RWPE1 (cell line): Measurements from ENCODE around the gene EMILIN3.

Experiments used
- CTCF ChIA-PET: fragments of 350-600 bp; sonication (Branson Sonifier 250); formaldehyde crosslinking; extraction: SDS; loops from one replicate; lab custom pipeline; 2021; lab: Yijun Ruan, JAX
- POLR2A ChIA-PET: fragments of 400-600 bp; formaldehyde crosslinking; extraction: SDS; loops from one replicate; lab custom pipeline; 2020; ENCODE audit warnings: antibody characterized with exemption; ENCODE audit not compliant: low non-redundant PET; lab: Yijun Ruan, JAX
- DNase-seq: peaks from one replicate; pipeline ENCODE4 v3.0.0; 2012; ENCODE audit warnings: low spot score
- H3K27ac ChIP-seq: fragments of 450-650 bp; 2 replicates; pipeline ENCODE4 v1.5.1; 2017
- CTCF ChIP-seq: fragments of 450-650 bp; conservative IDR thresholded peaks from 2 replicates; pipeline ENCODE4 v1.5.1; 2017; ENCODE audit warnings: low read depth, mild to moderate bottlenecking

EMILIN3 gene

GRCh38 chr20:41362748-41363140, 3.9 kb downstream of the EMILIN3 start:
- no peak overlapping the region for H3K27ac ChIP-seq
- ChIA-PET POLR2A (no interaction called here), CTCF (interaction anchor here (0.9 kb wide), 1 partner anchor 22 kb away, joined by 3 read pairs; the partner anchor contains the start of gene LPIN3)
- DNase-seq: no peak
- no peak for TF ChIP-seq CTCF

DNA sequence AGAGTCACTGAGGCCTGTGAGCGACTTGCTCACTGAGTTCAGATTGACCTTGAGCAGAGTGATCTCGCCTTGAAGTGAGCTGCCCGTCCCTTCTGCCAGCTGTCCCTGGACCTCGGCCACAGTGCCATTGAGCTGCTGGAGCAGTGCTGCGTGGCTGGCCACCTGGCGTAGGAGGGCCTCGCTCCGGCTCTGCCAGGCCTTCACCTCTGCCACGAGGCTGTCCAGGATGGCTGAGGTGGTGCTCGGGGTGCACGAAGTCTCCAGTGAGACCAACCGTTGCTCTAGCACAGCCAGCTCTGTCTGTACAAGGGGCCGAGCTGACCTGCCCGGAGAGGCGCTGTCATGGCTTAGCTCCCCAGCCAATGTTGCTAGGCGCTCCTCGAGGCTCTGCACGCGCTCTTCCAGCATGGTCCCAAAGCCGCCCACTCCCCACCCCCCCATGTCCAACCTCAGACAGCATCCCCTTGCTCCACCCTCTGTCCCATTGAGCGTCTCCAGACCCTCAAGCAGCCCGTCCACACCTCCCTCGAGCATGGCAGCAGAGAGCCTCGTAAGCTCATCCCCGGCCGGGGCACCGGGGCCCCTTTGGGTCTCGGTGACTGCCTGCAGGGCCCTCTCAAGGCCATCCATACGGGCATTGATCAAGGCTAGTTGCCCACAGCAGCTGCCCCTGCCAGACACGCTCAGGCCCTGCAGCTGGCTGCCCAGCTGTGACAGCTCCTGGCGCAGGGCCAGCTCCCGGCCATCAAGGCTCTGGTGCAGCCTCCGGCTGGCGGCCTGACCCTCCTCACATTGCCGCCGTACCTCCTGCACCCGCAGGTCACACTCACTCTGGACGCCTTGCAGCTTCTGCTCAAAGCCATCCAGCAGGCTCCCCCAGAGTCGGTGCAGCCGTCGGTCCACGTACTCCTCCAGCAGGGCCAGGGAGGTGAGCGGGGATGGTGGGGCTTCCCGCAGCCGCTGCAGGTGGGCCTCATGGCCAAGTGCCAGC, 4.6 kb downstream of the EMILIN3 start:
- no peak for DNase-seq
- TF ChIP-seq CTCF: no peak
- ChIA-PET POLR2A (interaction anchor here (0.7 kb wide), 1 partner anchor 173 kb away, joined by 5 read pairs; no protein-coding TSS in a partner anchor), CTCF (interaction anchor here (0.6 to 0.9 kb wide), 3 partner anchors 21 to 54 kb away, joined by 3 read pairs; partner anchors contain the start of gene LPIN3)
- 0 out of 2 replicates have a peak overlapping the region, but pooled peaks have one; percentile 23 for H3K27ac ChIP-seq

GRCh38 chr20:41360831-41361756, 5.5 kb downstream of the EMILIN3 start:
- DNase-seq: no peak
- peak overlapping the region; percentile 23 for H3K27ac ChIP-seq
- CTCF ChIA-PET: interaction anchor here (0.6 to 1.0 kb wide), 4 partner anchors 37 to 84 kb away, joined by 3 to 5 read pairs (median 3); no protein-coding TSS in a partner anchor
- POLR2A ChIA-PET: no interaction called here
- no peak for TF ChIP-seq CTCF

- no peak for TF ChIP-seq CTCF
- no peak for DNase-seq
- peak overlapping the region; percentile 25 for H3K27ac ChIP-seq
- CTCF ChIA-PET: interaction anchor here (0.6 kb wide), 1 partner anchor 187 kb away, joined by 3 read pairs; no protein-coding TSS in a partner anchor
- POLR2A ChIA-PET: interaction anchor here (0.5 kb wide), 1 partner anchor 90 kb away, joined by 3 read pairs; no protein-coding TSS in a partner anchor
Observed at GRCh38 chr20:41359541-41360011, 7.0 kb downstream of the EMILIN3 start.

GRCh38 chr20:41358717-41359116, 7.9 kb downstream of the EMILIN3 start:
- ChIA-PET POLR2A (no interaction called here), CTCF (interaction anchor here (0.6 to 1.4 kb wide), 4 partner anchors 12 to 284 kb away, joined by 3 to 5 read pairs (median 4); no protein-coding TSS in a partner anchor)
- no peak for TF ChIP-seq CTCF
- no peak for DNase-seq
- no peak overlapping the region for H3K27ac ChIP-seq
